T-cell (primary cell): ENCODE data around the gene DHFR. TPM values are rescaled to one million over a fixed set of nuclear protein-coding genes. Genes with fewer than 3 reads are reported as not detected.

Experiments used
- ATAC-seq, 4 experiments: fragments of 200-7000 bp in 3 of 4; fragments of 150-1000 bp in 1 of 4; cut with Tn5 transposase; replicated peaks in 1 of 4; 1 replicate in 3 of 4; 2 replicates in 1 of 4; pipeline ENCODE4 v1.10.0; 2021; ENCODE audit warnings: moderate library complexity in 3 of 4, mild to moderate bottlenecking in 2 of 4, moderate number of reproducible peaks in 1 of 4
- CTCF ChIA-PET, 2 donors: fragments of 300-600 bp; sonication (Branson Sonifier 250); formaldehyde crosslinking; loops; one replicate each; lab custom pipeline; 2022; ENCODE audit warnings: antibody characterized with exemption in 2 of 2; lab: Charles Lee
- POLR2A ChIA-PET, 2 donors: fragments of 300-600 bp; sonication (Branson Sonifier 250); formaldehyde crosslinking; loops; one replicate each; lab custom pipeline; 2022; ENCODE audit warnings: antibody characterized with exemption in 2 of 2; lab: Charles Lee
- DNase-seq, 35 experiments: peaks; one replicate each; pipeline versions ENCODE4 v3.0.0 to v3.0.0-alpha.2; 2013 to 2023
- H3K27ac ChIP-seq: one replicate; pipeline ENCODE4 v1.5.1; 2013; ENCODE audit warnings: low read length
- H3K27me3 ChIP-seq, 2 experiments: replicated peaks in 1 of 2; 1 replicate in 1 of 2; 2 replicates in 1 of 2; pipeline versions ENCODE4 v1.6.1 to v1.7.0; 2013; ENCODE audit warnings: low read length in 1 of 2, mixed read lengths in 1 of 2; ENCODE audit not compliant: control insufficient read depth in 2 of 2, insufficient read depth in 2 of 2; ENCODE audit errors: extremely low read depth in 1 of 2
- H3K36me3 ChIP-seq, 2 donors: 1 replicate in 1 of 2; 2 replicates in 1 of 2; pipeline versions ENCODE4 v1.6.1 to v1.7.0; 2013; ENCODE audit warnings: low read length in 1 of 2; ENCODE audit not compliant: control insufficient read depth in 2 of 2, insufficient read depth in 1 of 2; ENCODE audit errors: extremely low read depth in 1 of 2
- H3K4me1 ChIP-seq, 2 experiments: 1 replicate in 1 of 2; 2 replicates in 1 of 2; pipeline versions ENCODE4 v1.6.1 to v1.7.0; 2013; ENCODE audit warnings: low read length in 2 of 2, mixed read lengths in 1 of 2; ENCODE audit not compliant: insufficient read depth in 2 of 2, control insufficient read depth in 1 of 2; ENCODE audit errors: extremely low read depth in 1 of 2
- H3K4me3 ChIP-seq, 2 donors: 1 replicate in 1 of 2; 2 replicates in 1 of 2; pipeline versions ENCODE4 v1.5.1 to v1.7.0; 2013; ENCODE audit warnings: mild to moderate bottlenecking in 2 of 2, low read length in 1 of 2, moderate library complexity in 1 of 2; ENCODE audit not compliant: control insufficient read depth in 1 of 2; ENCODE audit errors: extremely low read depth in 1 of 2
- H3K9me3 ChIP-seq: 2 replicates; pipeline ENCODE4 v1.7.0; 2013
- H3K27ac Mint-ChIP-seq, 2 donors: one replicate each; pipeline ENCODE4 v1.8.0; 2020 to 2021; ENCODE audit warnings: mild to moderate bottlenecking in 2 of 2, mixed read lengths in 2 of 2
- H3K27me3 Mint-ChIP-seq, 2 donors: one replicate each; pipeline ENCODE4 v1.8.0; 2021 to 2022; ENCODE audit warnings: mixed read lengths in 2 of 2
- H3K36me3 Mint-ChIP-seq: one replicate; pipeline ENCODE4 v1.8.0; 2021; ENCODE audit warnings: mixed read lengths
- H3K4me1 Mint-ChIP-seq, 3 donors: one replicate each; pipeline ENCODE4 v1.8.0; 2020 to 2022; ENCODE audit warnings: mixed read lengths in 3 of 3, mild to moderate bottlenecking in 1 of 3
- H3K4me3 Mint-ChIP-seq, 3 donors: one replicate each; pipeline ENCODE4 v1.8.0; 2020 to 2022; ENCODE audit warnings: mild to moderate bottlenecking in 3 of 3, mixed read lengths in 3 of 3, moderate library complexity in 3 of 3
- H3K9me3 Mint-ChIP-seq, 3 donors: one replicate each; pipeline ENCODE4 v1.8.0; 2020 to 2022; ENCODE audit warnings: mixed read lengths in 3 of 3
- WGBS: methylation state at CpG from one replicate; pipeline ENCODE4 v1.1.5; 2013; ENCODE audit warnings: missing lambda C conversion rate; ENCODE audit not compliant: insufficient coverage; 5-methylcytosine and 5-hydroxymethylcytosine counted together
- total RNA-seq, 35 experiments: library from RNA in 6 of 35; stranded (reverse) in 6 of 35; fragments of 120-200 nt in 1 of 35; gene quantifications; one replicate each; pipeline versions ENCODE4 v1.2.1 to v1.2.4 and lab custom pipeline; 2013 to 2026

The DHFR gene
- 10 to 100 TPM in 3 of 5 donors, 1 to 10 TPM in 2; 8.9 to 15.3 (median 13.4) TPM for total RNA-seq
- 13.2 TPM for total RNA-seq (2013)
- 2.8 to 64.9 (median 7.6) reads per million in 29 experiments for total RNA-seq (lab: John Stamatoyannopoulos, UW)

DNA sequence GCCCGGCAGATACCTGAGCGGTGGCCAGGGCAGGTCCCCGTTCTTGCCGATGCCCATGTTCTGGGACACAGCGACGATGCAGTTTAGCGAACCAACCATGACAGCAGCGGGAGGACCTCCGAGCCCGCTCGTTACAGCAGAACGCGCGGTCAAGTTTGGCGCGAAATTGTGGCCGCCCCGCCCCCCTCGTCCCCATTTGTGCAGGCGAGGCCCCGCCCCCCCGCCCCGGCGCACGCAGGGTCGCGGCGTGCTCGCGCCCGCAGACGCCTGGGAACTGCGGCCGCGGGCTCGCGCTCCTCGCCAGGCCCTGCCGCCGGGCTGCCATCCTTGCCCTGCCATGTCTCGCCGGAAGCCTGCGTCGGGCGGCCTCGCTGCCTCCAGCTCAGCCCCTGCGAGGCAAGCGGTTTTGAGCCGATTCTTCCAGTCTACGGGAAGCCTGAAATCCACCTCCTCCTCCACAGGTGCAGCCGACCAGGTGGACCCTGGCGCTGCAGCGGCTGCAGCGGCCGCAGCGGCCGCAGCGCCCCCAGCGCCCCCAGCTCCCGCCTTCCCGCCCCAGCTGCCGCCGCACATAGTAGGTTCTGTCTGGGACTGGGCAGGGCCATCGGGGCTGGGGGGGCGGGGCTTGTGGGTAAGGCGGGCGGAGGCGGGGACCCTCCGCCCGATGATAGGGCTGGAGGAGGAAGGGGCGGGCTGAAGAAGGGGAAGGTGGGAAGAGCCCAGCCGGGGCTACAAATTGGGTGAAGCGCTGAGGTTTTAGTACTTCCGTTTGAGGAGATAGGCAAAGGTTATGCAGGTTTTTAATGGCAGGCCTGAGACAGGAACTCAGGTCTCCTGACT is at the start of gene DHFR, which contains the start of gene MSH3:
Gene DHFR (minus strand): TSS at position 593 of the 840 bp plus-strand sequence. CDS start 494 bp downstream, at position 99.
Gene MSH3 (plus strand): TSS at position 262 of the 840 bp plus-strand sequence. CDS start 76 bp downstream, at position 338.
- WGBS: under 1% methylated on average over 65 of the region's 74 CpGs
- DNase-seq (peak; percentile 72 to 93 (median 86)), ATAC-seq (peak; percentile 76 to 80 (median 78))
- POLR2A ChIA-PET: interaction anchor here (0.5 to 0.7 kb wide), 7 partner anchors 11 to 1623 kb away, joined by 3 to 5 read pairs (median 3); partner anchors contain the start of gene ATG10 (in 1 of the 2)
- Histone ChIP-seq H3K36me3 (peaks cover 0 to 23% of the 10 kb centered on the region in 2 donors), H3K9me3 (no peaks in the 10 kb centered on the region), H3K4me1 (peaks cover 13 to 20% of the 10 kb centered on the region in 2 experiments), H3K27me3 (no peaks in the 10 kb centered on the region), H3K27ac (peak within 1 kb of the TSS; percentile 69), H3K4me3 (peak within 1 kb of the TSS; percentile 62 to 88)
- CTCF ChIA-PET: interaction anchor here (0.6 to 2.9 kb wide), 4 partner anchors 18 to 1415 kb away, joined by 3 to 9 read pairs (median 4); no protein-coding TSS in a partner anchor
- no peaks in the 10 kb centered on the region for H3K9me3 Mint-ChIP-seq
- H3K27ac Mint-ChIP-seq: peak within 1 kb of the TSS; percentile 98
- peaks cover 29 to 34% (median 31%) of the 10 kb centered on the region in 3 donors for H3K4me1 Mint-ChIP-seq
- H3K27me3 Mint-ChIP-seq: no peaks in the 10 kb centered on the region
- peak within 1 kb of the TSS; percentile 86 to 88 (median 86) for H3K4me3 Mint-ChIP-seq
- peaks cover 28% of the 10 kb centered on the region for H3K36me3 Mint-ChIP-seq

DNA sequence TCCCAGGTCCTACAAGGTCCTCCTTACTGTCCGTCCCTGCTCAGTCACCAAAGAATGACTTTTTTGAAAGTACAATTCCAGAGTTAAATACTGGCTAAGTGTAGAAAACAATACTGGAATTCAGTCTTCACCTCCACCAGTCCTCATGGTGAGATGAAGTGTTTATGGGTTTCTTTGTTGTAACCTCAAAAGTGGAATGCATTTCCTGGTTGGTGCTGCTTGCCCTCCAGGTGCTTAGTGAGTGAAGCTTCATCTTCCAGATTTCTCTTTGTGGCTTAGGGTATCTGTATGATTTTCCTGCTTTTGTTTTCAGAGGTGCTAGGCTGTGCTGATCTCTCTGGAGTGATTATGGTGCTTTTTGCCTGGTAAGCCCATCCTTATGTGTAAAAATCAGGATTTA is 49.4 kb upstream of the DHFR start:
- peaks cover 24 to 32% (median 28%) of the 10 kb centered on the region in 3 donors for H3K4me1 Mint-ChIP-seq
- H3K9me3 Mint-ChIP-seq: no peaks in the 10 kb centered on the region
- ChIA-PET POLR2A (no interaction called here), CTCF (no interaction called here)
- no peak for ATAC-seq
- Histone ChIP-seq H3K27me3 (no peaks in the 10 kb centered on the region), H3K27ac (no peak overlapping the region), H3K36me3 (peaks cover 6 to 15% of the 10 kb centered on the region in 2 donors), H3K4me3 (no peak overlapping the region), H3K4me1 (peaks cover 3 to 8% of the 10 kb centered on the region in 2 experiments), H3K9me3 (no peaks in the 10 kb centered on the region)
- H3K27ac Mint-ChIP-seq: peak overlapping the region in 1 of 2 donors; percentile 30
- DNase-seq: no peak
- no peak overlapping the region for H3K4me3 Mint-ChIP-seq
- no CpG with 5 or more reads among the region's 1 CpG for WGBS
- peaks cover 53% of the 10 kb centered on the region for H3K36me3 Mint-ChIP-seq
- H3K27me3 Mint-ChIP-seq: no peaks in the 10 kb centered on the region

- peak overlapping the region; percentile 20 to 30 for H3K27ac Mint-ChIP-seq
- Histone ChIP-seq H3K27ac (no peak overlapping the region), H3K36me3 (peaks cover 6 to 17% of the 10 kb centered on the region in 2 donors), H3K4me3 (no peak overlapping the region), H3K27me3 (no peaks in the 10 kb centered on the region), H3K9me3 (no peaks in the 10 kb centered on the region), H3K4me1 (peaks cover 3 to 8% of the 10 kb centered on the region in 2 experiments)
- no peak overlapping the region for H3K4me3 Mint-ChIP-seq
- H3K27me3 Mint-ChIP-seq: no peaks in the 10 kb centered on the region
- WGBS: 71% methylated on average over 4 of the region's 5 CpGs
- CTCF ChIA-PET: interaction anchor here in 1 of 2 donors (0.7 kb wide), 1 partner anchor 584 kb away, joined by 3 read pairs; no protein-coding TSS in a partner anchor
- peaks cover 49% of the 10 kb centered on the region for H3K36me3 Mint-ChIP-seq
- peaks cover 24 to 32% (median 28%) of the 10 kb centered on the region in 3 donors for H3K4me1 Mint-ChIP-seq
- H3K9me3 Mint-ChIP-seq: no peaks in the 10 kb centered on the region
- POLR2A ChIA-PET: no interaction called here
- DNase-seq: no peak
- no peak for ATAC-seq
These were observed 49.0 kb upstream of the DHFR start for GRCh38 chr5:80703747-80704146.

DNA sequence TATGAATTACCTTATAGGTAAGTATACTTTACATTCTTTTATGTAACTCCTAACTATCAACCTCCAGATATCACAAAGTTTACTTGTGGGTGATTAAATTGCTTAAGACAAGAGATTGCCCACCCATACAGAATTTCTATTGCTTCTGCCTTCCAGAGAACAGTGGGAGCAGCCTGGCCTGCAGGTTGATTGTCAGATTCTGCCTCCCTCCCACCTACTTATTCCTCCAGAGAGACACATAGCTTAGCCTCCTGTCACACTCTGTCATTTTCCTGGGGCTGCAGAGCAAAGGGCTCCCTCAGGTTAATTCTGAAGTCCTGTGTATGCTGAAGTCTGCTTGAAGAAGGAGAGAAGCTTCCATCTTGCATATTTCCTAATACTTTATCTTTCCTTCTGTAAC is 48.5 kb upstream of the DHFR start:
- Mint-ChIP-seq H3K27me3 (no peaks in the 10 kb centered on the region), H3K36me3 (peaks cover 50% of the 10 kb centered on the region), H3K4me3 (no peak overlapping the region), H3K27ac (peak overlapping the region in 1 of 2 donors; percentile 20), H3K4me1 (peaks cover 24 to 34% (median 28%) of the 10 kb centered on the region in 3 donors), H3K9me3 (no peaks in the 10 kb centered on the region)
- POLR2A ChIA-PET: no interaction called here
- Histone ChIP-seq H3K27ac (no peak overlapping the region), H3K36me3 (peaks cover 6 to 15% of the 10 kb centered on the region in 2 donors), H3K27me3 (no peaks in the 10 kb centered on the region), H3K4me3 (no peak overlapping the region), H3K9me3 (no peaks in the 10 kb centered on the region), H3K4me1 (peaks cover 3 to 8% of the 10 kb centered on the region in 2 experiments)
- CTCF ChIA-PET: interaction anchor here in 1 of 2 donors (0.7 kb wide), 1 partner anchor 585 kb away, joined by 3 read pairs; no protein-coding TSS in a partner anchor
- DNase-seq (no peak), ATAC-seq (no peak)

DNA sequence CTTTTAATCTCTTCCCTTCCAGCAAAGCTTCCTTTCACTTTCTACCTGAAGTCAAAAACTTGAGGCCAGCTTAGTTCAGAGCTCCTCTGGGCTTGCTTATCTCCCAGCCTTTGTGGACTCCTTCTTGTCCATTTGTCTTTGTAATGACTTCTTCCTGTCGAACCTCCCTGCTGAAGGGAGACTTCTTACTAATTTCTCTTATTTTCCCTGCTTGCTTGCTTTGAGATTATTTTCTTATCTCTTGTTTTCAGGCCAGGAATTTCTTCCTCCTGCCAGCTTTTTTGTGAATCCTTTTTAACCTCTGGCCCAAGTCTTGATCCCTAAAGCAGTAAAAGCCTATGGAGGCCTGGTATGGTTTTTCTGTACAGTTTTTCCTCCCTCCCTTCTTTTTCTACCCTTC is 46.8 kb upstream of the DHFR start:
- DNase-seq: no peak
- Histone ChIP-seq H3K4me1 (peaks cover 3 to 8% of the 10 kb centered on the region in 2 experiments), H3K9me3 (no peaks in the 10 kb centered on the region), H3K27ac (no peak overlapping the region), H3K36me3 (peaks cover 8 to 11% of the 10 kb centered on the region in 2 donors), H3K27me3 (no peaks in the 10 kb centered on the region), H3K4me3 (no peak overlapping the region)
- Mint-ChIP-seq H3K27me3 (no peaks in the 10 kb centered on the region), H3K4me1 (peaks cover 24 to 37% (median 28%) of the 10 kb centered on the region in 3 donors), H3K36me3 (peaks cover 53% of the 10 kb centered on the region), H3K9me3 (no peaks in the 10 kb centered on the region), H3K4me3 (no peak overlapping the region), H3K27ac (no peak overlapping the region)
- CTCF ChIA-PET: interaction anchor here in 1 of 2 donors (0.5 kb wide), 1 partner anchor 1497 kb away, joined by 3 read pairs; no protein-coding TSS in a partner anchor
- no CpG with 5 or more reads among the region's 1 CpG for WGBS
- no peak for ATAC-seq
- POLR2A ChIA-PET: no interaction called here

GRCh38 chr5:80698369-80698768 is 43.6 kb upstream of the DHFR start:
- no peaks in the 10 kb centered on the region for H3K9me3 ChIP-seq
- peaks cover 44% of the 10 kb centered on the region for H3K36me3 Mint-ChIP-seq

More at GRCh38 chr5:80698369-80698768, 43.6 kb upstream of the DHFR start:
- Histone ChIP-seq H3K27ac (no peak overlapping the region), H3K36me3 (peaks cover 5 to 17% of the 10 kb centered on the region in 2 donors), H3K27me3 (no peaks in the 10 kb centered on the region), H3K4me3 (no peak overlapping the region), H3K4me1 (no peaks in the 10 kb centered on the region)
- ChIA-PET CTCF (no interaction called here), POLR2A (interaction anchor here in 1 of 2 donors (0.7 kb wide), 1 partner anchor 1137 kb away, joined by 3 read pairs; no protein-coding TSS in a partner anchor)
- no peak for ATAC-seq
- no peak for DNase-seq
- H3K27me3 Mint-ChIP-seq: no peaks in the 10 kb centered on the region
- peaks cover 4 to 24% (median 17%) of the 10 kb centered on the region in 3 donors for H3K4me1 Mint-ChIP-seq
- H3K27ac Mint-ChIP-seq: no peak overlapping the region
- WGBS: 81% methylated on average over 3 of the region's 5 CpGs
- H3K9me3 Mint-ChIP-seq: no peaks in the 10 kb centered on the region
- H3K4me3 Mint-ChIP-seq: no peak overlapping the region
